ENCODE results near the gene QSOX2.
A peak's percentile ranks its signal among the peaks of the same experiment; 100 is the strongest.

DNA sequence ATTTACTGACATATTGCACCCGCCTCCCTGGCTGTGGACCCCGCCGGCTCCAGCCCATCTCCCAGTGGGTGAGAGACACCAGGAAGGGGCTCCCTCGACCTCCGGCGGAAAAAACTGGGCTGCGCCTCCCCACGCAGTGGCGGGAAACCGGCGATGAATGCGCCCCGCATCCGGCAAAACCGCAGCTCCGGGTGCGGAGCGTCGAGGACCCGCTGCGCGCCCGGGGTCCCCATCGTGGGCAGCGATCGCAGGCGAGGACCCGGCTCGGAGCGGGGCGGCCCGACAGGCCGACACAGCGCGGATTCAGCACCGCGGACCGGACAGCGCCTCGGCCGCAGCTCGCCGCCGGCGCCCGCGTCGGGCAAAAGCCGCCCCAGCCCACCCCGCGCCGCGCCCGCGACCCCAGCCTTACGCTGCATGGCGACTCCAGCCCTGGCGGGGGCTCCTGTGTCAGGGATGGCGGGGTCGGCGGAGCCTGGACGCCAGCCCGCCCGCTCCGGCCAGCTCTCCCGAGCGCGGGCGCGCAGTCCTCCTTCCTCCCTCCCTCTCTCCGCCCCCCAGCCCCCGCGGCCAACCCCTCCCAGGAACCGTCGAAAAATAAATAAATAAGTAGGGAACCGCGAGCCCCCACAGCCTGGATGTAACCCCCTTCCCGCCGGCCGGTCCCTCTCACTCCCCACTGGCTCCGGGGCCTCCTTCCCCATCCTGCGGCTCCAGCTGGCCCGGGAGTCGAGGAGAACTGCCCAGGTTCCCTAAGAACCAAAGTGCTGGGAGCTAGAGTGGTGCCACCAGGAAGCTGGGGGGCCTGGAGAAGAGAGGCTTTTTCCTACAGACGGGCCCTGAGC is 43.8 kb downstream of the QSOX2 start:
- TF ChIP-seq, protein P1, sequence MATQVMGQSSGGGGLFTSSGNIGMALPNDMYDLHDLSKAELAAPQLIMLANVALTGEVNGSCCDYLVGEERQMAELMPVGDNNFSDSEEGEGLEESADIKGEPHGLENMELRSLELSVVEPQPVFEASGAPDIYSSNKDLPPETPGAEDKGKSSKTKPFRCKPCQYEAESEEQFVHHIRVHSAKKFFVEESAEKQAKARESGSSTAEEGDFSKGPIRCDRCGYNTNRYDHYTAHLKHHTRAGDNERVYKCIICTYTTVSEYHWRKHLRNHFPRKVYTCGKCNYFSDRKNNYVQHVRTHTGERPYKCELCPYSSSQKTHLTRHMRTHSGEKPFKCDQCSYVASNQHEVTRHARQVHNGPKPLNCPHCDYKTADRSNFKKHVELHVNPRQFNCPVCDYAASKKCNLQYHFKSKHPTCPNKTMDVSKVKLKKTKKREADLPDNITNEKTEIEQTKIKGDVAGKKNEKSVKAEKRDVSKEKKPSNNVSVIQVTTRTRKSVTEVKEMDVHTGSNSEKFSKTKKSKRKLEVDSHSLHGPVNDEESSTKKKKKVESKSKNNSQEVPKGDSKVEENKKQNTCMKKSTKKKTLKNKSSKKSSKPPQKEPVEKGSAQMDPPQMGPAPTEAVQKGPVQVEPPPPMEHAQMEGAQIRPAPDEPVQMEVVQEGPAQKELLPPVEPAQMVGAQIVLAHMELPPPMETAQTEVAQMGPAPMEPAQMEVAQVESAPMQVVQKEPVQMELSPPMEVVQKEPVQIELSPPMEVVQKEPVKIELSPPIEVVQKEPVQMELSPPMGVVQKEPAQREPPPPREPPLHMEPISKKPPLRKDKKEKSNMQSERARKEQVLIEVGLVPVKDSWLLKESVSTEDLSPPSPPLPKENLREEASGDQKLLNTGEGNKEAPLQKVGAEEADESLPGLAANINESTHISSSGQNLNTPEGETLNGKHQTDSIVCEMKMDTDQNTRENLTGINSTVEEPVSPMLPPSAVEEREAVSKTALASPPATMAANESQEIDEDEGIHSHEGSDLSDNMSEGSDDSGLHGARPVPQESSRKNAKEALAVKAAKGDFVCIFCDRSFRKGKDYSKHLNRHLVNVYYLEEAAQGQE (IDR thresholded peaks at IDR 0.05): peak; percentile 93
- TF ChIP-seq, protein P2, sequence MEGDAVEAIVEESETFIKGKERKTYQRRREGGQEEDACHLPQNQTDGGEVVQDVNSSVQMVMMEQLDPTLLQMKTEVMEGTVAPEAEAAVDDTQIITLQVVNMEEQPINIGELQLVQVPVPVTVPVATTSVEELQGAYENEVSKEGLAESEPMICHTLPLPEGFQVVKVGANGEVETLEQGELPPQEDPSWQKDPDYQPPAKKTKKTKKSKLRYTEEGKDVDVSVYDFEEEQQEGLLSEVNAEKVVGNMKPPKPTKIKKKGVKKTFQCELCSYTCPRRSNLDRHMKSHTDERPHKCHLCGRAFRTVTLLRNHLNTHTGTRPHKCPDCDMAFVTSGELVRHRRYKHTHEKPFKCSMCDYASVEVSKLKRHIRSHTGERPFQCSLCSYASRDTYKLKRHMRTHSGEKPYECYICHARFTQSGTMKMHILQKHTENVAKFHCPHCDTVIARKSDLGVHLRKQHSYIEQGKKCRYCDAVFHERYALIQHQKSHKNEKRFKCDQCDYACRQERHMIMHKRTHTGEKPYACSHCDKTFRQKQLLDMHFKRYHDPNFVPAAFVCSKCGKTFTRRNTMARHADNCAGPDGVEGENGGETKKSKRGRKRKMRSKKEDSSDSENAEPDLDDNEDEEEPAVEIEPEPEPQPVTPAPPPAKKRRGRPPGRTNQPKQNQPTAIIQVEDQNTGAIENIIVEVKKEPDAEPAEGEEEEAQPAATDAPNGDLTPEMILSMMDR (IDR thresholded peaks at IDR 0.05; ENCODE audit: low read depth, low read length, missing input control): no peak
- no peak for TF ChIP-seq EGR1 (IDR thresholded peaks at IDR 0.05; ENCODE audit: low read depth in 2 of 2)
- no peak for TF ChIP-seq JUND (IDR thresholded peaks at IDR 0.05)
- TF ChIP-seq YY1 (IDR thresholded peaks at IDR 0.05): no peak
- no peak for TF ChIP-seq SP1 (IDR thresholded peaks at IDR 0.05)
- no peak for TF ChIP-seq FOXA1 (IDR thresholded peaks at IDR 0.05)
- TF ChIP-seq, protein P3, sequence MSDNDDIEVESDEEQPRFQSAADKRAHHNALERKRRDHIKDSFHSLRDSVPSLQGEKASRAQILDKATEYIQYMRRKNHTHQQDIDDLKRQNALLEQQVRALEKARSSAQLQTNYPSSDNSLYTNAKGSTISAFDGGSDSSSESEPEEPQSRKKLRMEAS (IDR thresholded peaks at IDR 0.05): no peak
- TF ChIP-seq, protein P4, sequence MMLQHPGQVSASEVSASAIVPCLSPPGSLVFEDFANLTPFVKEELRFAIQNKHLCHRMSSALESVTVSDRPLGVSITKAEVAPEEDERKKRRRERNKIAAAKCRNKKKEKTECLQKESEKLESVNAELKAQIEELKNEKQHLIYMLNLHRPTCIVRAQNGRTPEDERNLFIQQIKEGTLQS (IDR thresholded peaks at IDR 0.05): no peak

All from liver (tissue), 3 donors.